Fibroblast of skin of right quadriceps (primary cell): ENCODE results near the gene BCL3.

Experiments
- DNase-seq: peaks from one replicate; pipeline ENCODE4 v3.0.0-alpha.2; 2013

The BCL3 gene

DNA sequence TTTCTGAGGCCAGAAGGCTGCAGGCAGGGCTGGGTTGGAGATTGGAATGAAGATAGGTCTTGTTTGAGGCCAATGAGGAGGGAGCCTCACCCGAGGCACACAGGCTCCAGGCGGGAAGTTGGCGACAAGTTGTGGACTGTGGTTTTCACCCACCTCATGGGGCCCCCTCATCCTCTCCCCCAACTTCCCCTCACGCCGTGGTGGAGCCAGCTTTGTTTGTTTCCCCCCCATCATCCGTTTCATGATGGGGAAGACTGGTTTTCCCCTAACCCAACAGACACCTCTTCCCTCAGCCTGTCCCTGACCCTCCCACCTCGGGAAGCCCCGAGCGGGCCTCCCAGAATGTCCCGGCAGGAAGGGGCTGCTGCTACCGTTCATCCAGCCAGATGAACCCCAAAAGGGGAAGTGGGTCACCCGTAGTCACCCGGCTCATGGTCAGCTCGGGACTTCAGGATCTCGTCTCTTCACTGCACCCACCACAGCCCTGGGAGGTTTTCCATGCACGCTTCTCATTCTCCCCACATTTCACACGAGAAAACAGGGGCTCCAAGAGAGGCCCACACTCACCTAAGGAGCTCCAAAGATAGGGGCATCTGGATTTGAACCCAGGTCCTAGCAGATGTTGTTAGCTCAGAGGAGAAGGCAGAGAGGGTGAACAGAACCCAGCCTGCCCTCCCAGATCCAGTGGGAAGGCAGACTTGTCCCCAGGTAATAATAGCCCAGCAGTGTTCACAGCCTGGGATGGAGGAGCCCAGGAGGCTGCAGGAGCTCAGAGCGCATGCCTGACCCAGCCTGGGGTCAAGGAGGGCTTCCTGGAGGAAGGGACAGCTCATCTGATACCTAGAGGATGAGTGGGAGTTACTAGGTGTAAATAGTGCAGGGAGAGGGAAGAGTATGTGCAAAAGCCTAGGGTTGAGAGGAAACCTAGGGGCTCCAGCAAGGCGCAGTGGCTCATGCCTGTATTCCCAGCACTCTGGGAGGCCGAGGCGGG lies 26.1 kb upstream of the BCL3 start:
- peak; percentile 39 for DNase-seq

DNA sequence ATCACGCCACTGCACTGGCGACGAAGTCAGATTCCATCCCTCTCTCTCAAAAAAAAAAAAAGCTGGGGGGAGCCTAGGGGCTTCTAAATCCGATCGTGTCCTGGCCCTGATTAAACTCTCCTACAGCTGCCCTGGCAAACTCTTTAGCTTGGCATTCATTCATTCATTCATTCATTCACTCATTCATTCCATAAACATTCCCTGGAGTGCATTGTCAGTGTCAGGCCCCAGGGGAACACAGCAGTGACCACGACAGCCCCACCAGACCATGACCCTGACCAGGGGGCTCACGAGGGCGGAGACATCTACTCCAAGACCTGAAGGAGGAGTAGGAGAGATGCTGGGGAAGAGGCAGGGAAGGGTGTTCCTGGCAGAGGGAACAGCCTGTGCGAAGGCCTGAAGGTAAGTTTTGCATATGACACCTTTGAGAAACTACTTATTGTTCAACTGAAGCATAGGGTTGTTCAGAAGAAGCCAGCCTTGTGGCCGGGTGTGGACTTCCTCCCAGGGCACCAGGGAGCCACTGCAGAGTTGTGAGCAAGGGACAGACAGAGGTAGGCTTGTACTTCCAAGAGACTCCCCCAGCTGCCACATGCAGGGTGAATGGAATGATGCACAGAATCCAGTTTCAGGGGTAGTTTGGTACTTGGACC lies 25.1 kb upstream of the BCL3 start:
- DNase-seq = no peak

DNA sequence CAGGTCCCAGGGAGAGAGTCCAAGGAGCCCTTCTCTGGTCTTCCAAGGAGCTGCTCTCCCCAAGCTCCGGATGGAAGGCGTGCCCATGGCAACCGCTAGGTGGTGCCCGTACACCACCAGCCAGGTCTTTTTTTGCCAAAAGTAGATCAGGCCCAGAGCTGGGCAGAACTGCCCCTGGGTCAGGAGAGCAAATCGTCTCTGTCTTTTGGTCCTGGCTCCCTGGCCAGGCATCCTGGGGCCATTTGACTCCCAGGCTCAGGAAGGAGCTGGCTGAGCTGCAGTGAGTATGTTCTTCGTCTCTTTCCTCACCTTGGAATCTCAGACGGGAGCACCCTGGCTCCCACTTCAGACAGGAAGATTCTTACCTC lies 24.6 kb upstream of the BCL3 start:
- peak; percentile 73 for DNase-seq

DNA sequence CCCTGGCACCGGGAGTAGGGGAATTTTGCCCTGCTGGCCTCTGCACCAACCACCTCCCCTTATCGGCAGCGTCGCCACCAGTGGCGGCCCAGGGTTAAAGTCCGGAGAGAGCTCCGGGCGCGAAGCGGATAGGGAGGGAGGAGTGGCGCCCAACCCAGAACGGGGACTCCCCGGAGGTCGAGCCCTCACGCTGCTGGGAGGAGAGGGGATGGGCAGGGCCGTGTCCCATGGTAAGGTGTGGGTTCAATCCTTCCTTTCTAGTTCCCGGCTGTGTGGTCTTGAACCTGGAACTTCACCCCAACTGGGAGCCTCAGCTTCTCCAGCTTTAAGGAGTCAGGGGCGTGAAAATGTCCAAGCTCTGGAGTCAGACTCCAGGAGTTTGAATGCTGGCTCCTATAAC lies 23.3 kb upstream of the BCL3 start:
- no peak for DNase-seq

DNA sequence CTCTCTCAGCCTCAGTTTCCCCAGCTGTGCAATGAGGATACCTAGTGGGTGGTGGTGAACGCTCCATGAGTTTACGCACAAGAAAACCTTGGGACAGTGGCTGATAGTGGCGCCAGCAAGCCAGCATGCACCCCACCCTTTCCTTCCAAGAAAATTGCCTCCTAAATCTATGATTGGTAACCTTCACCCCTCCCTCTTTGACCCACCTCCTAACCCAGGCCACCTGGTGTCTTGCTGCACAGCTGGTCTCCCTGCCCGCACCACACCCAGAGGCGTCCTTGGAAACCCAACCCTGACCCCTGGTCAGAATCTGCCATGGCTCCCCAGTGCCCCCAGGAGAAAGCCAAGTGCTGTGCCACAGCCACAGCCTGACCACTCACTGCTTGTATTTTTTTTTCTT lies 22.8 kb upstream of the BCL3 start:
- no peak for DNase-seq

DNA sequence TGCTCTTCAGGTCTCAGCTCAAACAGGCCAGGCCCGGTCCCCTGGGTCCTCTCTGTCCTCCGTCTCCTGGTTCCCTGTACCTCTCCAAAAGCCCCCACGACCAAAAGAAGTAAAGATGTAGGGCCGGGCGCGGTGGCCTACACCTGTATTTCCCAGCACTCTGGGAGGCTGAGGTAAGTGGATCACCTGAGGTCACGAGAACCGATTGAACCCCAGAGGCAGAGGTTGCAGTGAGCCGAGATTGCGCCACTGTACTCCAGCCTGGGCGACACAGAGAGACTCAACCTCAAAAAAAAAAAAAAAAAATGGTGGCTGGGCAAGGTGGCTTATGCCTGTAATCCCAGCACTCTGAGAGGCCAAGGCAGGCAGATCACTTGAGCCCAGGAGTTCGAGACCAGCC lies 22.0 kb upstream of the BCL3 start:
- DNase-seq = no peak

DNA sequence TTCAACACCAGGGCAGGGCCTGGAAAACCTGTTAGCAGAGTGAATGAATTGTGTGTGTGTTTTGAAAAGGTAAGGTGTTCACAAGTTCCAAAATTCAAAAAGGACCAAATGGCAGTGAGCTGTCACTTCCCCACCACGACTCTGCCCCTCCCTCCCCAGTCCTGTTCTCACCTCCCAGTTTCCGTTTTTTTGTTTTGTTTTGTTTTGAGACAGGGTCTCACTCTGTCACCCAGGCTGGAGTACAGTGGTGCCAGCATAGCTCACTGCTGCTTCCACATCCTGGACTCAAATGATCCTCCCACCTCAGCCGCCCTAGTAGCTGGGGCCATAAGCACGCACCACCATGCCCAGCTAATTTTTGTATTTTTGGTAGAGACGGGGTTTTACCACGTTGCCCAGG lies 20.3 kb upstream of the BCL3 start:
- no peak for DNase-seq

DNA sequence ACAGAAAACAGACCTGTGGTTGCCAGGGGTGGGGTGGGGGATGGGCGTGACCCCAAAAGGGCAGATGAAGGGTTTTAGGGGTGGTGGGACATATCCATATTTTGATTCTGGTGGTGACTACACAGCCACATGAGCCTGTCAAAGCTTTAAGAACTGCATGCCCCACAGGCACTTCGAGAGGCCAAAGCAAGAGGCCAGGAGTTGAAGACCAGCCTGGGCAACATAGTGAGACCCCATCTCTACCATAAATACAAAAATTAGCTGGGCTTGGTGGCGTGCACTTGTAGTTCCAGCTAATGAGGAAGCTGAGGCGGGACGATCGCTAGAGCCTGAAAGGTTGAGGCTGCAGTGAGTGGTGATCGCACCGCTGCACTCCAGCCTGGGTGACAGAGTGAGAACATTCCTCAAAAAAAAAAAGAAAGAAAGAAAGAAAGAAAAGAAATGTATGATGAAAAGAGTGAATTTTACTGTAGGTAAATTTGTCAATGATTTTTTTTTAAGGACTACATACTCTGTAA lies 18.9 kb upstream of the BCL3 start:
- DNase-seq = no peak

DNA sequence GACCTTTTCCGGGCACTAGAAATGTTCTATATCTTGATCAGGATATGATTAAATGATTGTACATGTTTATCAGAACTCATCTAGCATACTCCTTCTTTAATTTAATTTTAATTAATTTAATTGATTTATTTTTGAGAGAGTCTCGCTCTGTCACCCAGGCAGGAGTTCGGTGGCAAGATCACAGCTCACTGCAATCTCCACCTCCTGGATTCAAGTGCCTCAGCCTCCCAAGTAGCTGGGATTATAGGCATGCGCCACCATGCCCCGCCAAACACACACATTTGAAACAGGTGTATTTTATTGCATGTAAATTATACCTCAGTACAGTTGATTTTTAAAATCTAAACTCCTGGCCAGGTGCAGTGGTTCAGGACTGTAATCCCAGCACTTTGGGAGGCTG lies 17.4 kb upstream of the BCL3 start:
- DNase-seq = no peak

DNA sequence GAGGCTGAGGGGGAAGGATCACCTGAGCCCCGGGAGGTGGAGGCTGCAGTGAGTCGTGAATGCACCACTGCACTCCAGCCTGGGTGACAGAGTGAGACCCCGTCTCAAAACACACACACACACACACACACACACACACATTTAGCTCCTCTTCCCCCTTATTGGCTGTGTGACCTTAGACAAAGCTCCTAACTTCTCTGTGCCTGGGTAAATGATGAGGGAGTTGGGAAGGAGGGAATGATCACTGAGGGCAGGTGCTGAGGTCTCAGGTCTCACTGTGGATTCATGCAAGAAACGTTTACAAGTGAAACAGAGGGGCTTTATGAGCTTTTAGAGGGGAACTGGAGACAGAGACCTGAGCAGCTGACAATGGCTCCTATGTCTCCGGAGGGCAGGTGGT lies 16.9 kb upstream of the BCL3 start:
- DNase-seq = no peak

DNA sequence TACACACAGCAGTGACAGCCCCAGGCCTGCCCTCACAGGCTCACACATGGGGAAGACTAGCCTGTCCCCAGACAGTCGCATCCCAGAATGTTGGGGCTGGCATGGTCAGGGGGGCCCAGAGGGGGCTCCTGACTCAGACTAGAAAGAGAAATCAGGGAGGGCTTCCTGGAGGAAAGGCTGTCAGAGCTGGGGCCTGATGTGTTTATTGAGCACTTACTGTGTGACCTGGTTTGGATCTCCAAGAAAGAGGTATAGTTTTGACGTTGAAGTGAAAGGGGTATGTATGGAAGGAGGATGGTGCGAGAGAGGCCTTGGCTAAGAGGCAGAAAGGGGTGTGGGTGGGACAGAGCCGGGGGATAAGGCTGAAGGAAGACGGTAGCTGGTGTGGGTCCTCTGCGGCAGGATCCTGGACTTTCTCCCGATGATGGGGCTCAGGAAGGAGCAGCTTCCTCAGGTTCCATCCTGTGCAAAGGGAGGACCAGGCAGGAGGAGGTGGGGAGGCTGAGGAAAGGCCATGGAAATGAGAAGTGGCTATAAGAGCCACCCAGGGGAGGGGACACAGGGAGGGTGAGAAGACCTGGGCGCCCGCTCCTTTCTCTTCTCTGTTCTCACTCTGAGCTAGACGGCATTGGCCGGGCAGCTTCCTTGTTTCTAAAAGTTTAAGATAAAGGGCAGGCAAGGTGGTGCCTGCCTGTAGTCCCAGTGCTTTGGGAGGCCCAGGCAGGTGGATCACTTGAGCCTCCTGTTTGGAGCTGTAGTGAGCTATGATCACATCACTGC lies 16.1 kb upstream of the BCL3 start:
- DNase-seq = no peak

DNA sequence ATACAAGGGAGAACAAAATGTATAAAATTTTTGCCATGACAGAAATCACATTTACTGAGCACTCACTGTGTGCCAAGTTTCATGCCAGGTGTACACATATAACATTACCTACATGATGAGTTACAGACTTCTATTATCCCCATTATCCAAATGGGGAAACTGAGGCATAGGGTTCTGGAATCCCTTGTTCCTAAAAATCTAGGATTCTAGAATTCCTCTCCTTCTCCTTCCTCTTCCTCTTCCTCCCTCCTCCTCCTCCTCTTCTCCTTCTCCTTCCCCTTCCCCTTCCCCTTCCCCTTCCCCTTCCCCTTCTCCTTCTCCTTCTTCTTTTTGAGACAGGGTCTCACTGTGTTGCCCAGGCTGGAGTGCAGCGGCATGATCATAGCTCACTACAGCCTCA lies 14.2 kb upstream of the BCL3 start:
- DNase-seq = no peak

DNA sequence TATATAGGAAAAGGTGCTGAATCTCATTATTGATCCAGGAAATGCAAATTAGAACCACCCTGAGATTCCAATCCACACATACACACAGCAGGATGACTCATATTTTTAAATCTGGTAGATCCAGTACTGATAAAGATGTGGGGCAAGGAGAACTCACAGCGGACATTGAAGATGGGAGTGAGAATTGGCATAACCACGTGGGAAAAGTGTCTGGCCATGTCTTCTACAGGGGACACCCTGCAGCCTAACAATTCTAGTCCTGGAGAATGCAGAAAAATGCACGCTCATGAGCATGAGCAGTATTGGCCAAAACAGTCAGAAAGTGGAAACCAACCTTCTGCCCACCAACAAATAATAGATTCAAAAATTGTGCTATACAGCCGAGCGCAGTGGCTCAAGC lies 13.5 kb upstream of the BCL3 start:
- DNase-seq = no peak

DNA sequence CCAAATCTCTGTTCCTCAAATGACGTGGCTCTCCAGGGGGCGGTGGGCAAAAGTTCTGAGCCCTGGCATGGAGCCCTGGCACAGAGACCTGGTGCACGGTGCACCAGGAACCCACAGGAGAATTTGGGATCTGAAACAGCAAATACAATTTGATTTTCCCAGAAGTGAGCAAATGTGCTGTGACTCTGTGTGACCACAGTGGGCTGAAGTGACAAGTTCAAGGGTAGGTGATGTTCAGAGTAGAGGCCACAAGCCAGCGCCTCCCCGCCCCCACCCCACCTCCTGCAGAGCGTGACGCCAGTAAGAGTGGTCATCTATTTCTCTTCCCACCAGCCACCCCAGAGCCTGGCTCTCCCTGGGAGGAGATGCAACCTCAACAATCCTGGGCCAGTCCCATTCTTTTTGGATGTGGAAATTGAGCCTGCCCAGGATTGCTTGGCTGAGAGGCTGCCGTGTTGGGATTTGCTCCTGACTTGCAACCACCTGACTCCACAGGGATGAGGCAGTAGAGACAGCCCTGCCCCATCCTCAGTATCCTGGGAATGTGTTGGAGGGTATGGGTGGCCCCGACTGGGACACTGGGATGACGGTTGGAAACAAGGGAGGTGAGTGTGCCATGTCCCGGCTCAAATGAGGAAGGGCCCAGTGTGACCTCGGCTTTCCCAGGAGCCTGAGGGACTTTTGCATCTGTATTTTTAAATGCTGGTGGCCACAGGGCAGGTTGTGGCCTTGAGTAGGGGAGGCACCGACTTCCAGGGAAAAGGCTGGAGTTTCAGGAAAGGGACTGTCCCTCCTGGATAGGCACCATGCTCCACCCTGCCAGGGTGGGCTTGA lies 11.1 kb upstream of the BCL3 start:
- DNase-seq = peak; percentile 46

DNA sequence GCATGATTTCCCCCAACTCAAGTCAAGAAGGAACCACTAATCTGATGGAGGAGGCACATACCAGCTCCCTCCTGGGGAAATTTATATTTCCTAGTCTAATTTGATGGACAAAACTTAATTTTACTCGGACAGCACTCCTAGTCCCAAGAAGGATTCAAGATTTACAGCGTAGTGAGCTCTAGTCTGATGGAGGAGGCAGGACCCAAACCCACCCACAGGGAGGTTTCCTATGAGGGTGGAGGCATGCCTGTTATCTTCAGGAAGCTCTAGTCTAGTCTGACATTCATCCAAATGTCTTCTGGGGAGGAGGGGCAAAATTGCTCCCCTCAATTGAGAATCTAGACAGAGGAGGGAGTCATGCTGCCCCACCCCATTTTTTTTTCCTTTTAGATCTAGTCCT lies 10.4 kb upstream of the BCL3 start:
- DNase-seq = no peak

DNA sequence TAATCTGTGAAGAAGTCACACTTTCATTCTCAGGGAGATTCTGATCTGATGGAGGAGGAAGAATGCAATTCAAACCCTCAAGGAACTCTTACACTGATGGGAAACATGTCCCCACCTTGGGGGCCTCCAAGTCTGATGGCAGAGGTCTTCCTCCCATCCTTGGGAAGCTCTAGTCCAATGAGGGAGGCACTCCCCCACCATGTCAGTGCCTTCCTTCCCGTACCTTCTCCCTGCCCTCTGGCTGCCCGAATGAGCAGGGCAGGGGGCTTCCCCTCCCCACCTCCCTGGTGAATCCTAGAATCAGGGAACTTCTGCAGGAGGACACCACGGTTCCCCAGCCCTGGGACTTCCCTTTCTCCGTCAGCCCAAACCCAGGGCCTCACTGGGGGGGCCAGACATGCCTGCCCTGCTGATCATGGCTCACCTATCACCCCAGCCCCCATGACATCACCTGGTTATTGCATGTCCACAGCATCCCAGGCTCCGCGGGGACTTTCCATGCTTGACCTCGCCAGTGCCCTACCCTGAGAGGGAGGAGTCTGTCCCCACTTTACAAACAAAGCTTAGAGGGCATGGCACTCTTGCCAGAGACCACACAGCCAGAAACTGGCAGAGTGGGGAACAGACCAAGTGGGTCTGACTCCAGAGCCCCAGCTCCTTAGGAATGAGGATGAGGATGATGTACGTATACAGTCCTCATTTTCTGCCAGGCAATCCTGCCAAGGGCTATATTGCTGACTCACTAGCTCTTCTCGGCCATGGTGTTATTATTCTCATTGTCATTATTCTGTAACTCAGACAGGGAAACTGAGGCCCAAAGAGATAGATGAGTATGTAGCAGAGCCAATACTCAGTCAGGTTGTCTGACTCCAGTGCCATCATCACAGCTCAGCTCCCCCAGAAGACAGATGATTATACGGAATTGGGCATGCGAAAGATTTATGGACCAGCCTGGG lies 9.6 kb upstream of the BCL3 start:
- no peak for DNase-seq

DNA sequence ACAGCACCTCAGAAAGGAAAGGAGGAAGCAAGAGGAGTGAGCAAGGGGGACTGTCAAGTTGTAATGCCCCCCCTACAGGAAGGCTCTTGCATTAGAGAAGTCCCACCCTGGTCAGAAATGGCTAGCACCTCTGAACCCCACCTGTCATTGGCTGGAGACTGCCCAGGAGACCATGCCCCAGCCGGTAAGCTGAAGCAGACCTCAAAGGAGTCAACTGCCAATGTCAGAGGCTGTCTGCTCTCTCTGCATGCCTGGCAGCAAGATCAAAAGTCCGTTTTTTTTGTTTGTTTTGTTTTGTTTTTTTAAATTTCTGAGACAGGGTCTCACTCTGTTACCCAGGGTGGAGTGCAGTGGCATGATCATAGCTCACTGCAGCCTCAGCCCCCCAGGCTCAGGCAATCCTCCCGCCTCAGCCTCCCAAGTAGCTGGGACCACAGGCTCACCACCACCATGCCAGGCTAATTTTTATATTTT lies 8.1 kb upstream of the BCL3 start:
- DNase-seq = no peak

DNA sequence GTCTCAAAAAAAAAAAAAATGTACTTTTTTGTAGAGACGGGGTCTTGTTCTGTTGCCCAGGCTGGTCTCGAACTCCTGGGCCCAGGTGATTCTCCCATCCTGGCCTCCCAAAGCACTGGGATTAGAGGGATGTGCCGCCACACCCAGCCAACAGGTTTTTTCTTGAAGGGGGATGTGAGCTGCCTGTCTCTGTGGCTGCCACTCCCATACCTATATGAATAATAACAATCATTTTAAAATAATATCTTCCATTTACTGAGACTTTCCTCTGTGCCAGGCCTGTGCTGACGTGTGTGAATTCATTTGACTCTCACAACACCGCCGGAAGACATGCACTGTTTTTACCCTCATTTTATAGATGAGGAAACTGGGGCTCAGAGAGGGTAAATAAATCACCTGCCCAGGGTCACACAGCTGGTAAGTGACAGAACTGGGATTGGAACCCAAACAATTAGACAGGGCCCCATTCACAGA lies 7.2 kb upstream of the BCL3 start:
- no peak for DNase-seq

DNA sequence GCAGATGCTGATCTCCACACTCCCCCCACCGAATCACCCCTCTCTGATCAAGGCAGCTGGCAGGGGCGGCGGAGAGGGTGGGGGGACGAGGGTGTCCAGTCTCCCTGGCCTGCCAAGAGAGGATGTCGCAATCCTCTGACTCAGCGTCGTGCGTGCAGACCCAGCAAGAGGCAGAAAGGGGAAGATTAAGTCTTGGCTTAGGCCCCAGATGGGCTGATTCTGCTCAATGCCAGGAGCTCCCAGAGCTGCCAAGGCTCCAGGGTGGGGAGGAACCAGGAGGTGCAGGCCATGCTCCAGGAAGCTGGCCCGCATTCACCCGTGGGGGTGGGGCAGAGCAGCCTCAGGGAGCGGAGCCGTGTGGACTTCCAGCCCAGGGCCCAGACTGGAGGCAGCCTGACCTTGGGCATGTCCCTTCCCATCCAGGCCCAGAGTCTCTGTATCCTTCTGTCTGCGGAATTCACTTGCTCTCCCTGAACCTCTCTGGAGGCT lies 6.6 kb upstream of the BCL3 start:
- DNase-seq = peak; percentile 100

DNA sequence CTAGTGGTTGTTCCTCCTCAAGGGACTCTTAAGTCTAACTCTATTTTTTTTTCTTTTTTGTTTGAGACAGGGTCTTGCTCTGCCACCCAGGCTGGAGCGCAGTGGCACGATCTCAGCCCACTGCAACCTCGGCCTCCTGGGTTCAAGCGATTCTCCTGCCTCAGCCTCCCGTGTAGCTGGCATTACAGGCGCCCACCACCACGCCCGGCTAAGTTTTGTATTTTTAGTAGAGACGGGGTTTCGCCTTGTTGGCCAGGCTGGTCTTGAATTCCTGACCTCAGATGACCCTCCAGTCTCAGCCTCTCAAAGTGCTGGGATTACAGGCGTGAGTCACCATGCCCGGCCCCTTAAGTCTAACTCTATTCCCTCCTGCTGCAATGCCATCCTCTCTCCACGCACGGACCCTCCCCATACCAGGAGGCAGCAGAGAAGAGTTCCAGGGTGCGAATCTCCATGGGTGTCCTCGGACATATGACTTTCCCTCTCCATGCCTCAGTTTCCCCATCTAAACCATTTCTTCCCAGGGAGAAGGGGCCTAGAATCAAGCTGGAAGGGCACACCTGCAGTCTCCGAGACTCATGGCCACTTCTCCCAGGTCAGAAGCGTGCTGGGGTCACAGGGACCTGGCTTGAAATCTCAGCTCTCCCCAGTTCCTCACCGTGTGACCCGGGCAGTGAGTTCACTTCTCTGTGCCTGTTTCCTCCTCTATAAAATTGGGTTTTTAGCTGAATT lies 6.0 kb upstream of the BCL3 start:
- no peak for DNase-seq
